ENCODE results near the gene CLASP1. TPM values are rescaled to one million over a fixed set of nuclear protein-coding genes. Genes with fewer than 3 reads are reported as not detected.

CLASP1 gene
- total RNA-seq, 2 experiments from 2014 or later, result 58.0 to 58.5 TPM

DNA sequence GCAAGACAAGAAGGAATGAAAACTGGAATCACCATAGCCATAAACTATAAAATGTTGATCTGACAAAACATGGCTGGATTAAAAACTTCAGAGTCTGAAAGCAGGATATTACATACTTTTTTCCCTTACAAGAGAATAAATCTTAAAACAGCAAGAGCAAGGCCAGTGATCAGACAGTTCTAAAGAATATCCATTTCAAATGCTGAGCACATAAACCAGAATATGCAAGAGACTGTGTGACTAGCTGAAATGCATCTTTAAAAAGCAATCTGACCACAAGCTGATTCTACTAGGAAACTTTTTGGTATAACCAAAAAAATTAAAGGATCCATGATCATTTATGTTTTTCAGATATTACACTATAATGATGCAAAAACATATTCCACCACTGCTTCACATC lies 239.3 kb downstream of the CLASP1 start:
- Mint-ChIP-seq H3K4me3 (no peak overlapping the region), H3K27ac (no peak overlapping the region), H3K27me3 (no peaks in the 10 kb centered on the region), H3K36me3 (ENCODE audit: low read depth) (peaks cover 75% of the 10 kb centered on the region), H3K9me3 (no peaks in the 10 kb centered on the region), H3K4me1 (ENCODE audit: low read depth) (no peaks in the 10 kb centered on the region)
- ChIA-PET CTCF (no interaction called here), POLR2A (no interaction called here)
- TF ChIP-seq, protein P1, sequence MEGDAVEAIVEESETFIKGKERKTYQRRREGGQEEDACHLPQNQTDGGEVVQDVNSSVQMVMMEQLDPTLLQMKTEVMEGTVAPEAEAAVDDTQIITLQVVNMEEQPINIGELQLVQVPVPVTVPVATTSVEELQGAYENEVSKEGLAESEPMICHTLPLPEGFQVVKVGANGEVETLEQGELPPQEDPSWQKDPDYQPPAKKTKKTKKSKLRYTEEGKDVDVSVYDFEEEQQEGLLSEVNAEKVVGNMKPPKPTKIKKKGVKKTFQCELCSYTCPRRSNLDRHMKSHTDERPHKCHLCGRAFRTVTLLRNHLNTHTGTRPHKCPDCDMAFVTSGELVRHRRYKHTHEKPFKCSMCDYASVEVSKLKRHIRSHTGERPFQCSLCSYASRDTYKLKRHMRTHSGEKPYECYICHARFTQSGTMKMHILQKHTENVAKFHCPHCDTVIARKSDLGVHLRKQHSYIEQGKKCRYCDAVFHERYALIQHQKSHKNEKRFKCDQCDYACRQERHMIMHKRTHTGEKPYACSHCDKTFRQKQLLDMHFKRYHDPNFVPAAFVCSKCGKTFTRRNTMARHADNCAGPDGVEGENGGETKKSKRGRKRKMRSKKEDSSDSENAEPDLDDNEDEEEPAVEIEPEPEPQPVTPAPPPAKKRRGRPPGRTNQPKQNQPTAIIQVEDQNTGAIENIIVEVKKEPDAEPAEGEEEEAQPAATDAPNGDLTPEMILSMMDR (IDR thresholded peaks at IDR 0.05), result no peak
- H3K4me1 ChIP-seq (ENCODE audit: insufficient read depth, low read length), result no peaks in the 10 kb centered on the region
- no peaks in the 10 kb centered on the region for H3K9me3 ChIP-seq (ENCODE audit: control insufficient read depth in 1 of 2, insufficient read depth in 1 of 2, low read length in 2 of 2)
- H3K27ac ChIP-seq (ENCODE audit: low read depth in 1 of 2, low read length in 2 of 2), result no peak overlapping the region
- ATAC-seq (ENCODE audit: poor library complexity) (no peak), DNase-seq (no peak)
- H3K4me3 ChIP-seq (ENCODE audit: low read length), result no peak overlapping the region
- peaks cover 56% of the 10 kb centered on the region for H3K36me3 ChIP-seq (ENCODE audit: insufficient read depth, low read length)
- H3K27me3 ChIP-seq (ENCODE audit: control insufficient read depth in 1 of 2, insufficient read depth in 2 of 2, low read length in 2 of 2), result no peaks in the 10 kb centered on the region
- intact Hi-C loops (cut with DNase I, micrococcal nuclease), result no loop called here

DNA sequence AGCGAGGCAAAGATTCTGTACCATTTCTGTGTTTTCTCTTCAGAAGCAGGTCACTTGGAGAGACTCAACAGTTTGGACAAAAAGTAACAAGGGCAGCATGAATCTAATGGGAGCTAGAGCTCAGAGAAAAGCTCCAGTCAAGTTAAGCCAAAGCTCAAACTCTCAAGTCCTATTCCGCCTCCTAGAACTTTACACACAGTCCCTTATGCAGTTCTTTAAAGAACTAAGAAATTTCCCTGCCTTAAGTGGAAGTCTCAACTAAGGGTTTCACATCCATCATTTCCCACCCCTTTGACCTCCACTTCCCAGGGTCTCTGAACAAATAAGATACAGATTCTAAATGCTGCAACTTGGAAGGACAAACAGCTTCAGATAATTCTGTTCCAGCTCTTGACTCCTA lies 239.9 kb downstream of the CLASP1 start:
- peaks cover 59% of the 10 kb centered on the region for H3K36me3 ChIP-seq (ENCODE audit: insufficient read depth, low read length)
- H3K27ac ChIP-seq (ENCODE audit: low read depth in 1 of 2, low read length in 2 of 2), result no peak overlapping the region
- no peak overlapping the region for H3K4me3 ChIP-seq (ENCODE audit: low read length)
- POLR2A ChIA-PET, result no interaction called here
- Mint-ChIP-seq H3K9me3 (no peaks in the 10 kb centered on the region), H3K36me3 (ENCODE audit: low read depth) (peaks cover 75% of the 10 kb centered on the region), H3K27ac (no peak overlapping the region), H3K27me3 (no peaks in the 10 kb centered on the region), H3K4me1 (ENCODE audit: low read depth) (no peaks in the 10 kb centered on the region), H3K4me3 (no peak overlapping the region)
- CTCF ChIA-PET, result no interaction called here
- H3K27me3 ChIP-seq (ENCODE audit: control insufficient read depth in 1 of 2, insufficient read depth in 2 of 2, low read length in 2 of 2), result no peaks in the 10 kb centered on the region
- TF ChIP-seq, protein P1 (IDR thresholded peaks at IDR 0.05), result no peak
- no peak for ATAC-seq (ENCODE audit: poor library complexity)
- no peaks in the 10 kb centered on the region for H3K9me3 ChIP-seq (ENCODE audit: control insufficient read depth in 1 of 2, insufficient read depth in 1 of 2, low read length in 2 of 2)
- intact Hi-C loops (cut with DNase I, micrococcal nuclease), result no loop called here
- no peak for DNase-seq
- no peaks in the 10 kb centered on the region for H3K4me1 ChIP-seq (ENCODE audit: insufficient read depth, low read length)

DNA sequence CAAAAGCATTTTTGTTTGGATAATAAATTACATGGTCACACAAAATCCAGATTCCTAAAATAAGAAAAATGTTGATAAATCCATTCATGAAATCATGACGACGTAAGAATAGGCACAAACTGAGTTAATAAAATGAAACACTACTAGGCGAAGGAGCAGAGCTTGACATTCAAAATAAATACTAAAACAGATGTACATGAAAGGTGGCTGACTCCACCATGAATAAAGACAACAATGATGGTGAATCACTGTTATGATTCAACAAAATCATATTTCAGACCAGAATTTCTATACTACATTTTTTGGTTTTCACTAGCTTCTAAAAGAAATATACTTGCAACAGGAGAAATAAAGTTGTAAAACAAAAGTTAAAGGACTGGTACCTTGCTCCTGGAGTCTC lies 240.6 kb downstream of the CLASP1 start:
- Histone ChIP-seq H3K27me3 (ENCODE audit: control insufficient read depth in 1 of 2, insufficient read depth in 2 of 2, low read length in 2 of 2) (no peaks in the 10 kb centered on the region), H3K9me3 (ENCODE audit: control insufficient read depth in 1 of 2, insufficient read depth in 1 of 2, low read length in 2 of 2) (no peaks in the 10 kb centered on the region), H3K4me1 (ENCODE audit: insufficient read depth, low read length) (no peaks in the 10 kb centered on the region), H3K27ac (ENCODE audit: low read depth in 1 of 2, low read length in 2 of 2) (no peak overlapping the region), H3K36me3 (ENCODE audit: insufficient read depth, low read length) (peaks cover 66% of the 10 kb centered on the region), H3K4me3 (ENCODE audit: low read length) (no peak overlapping the region)
- POLR2A ChIA-PET, result no interaction called here
- Mint-ChIP-seq H3K4me3 (no peak overlapping the region), H3K27ac (no peak overlapping the region), H3K9me3 (no peaks in the 10 kb centered on the region), H3K27me3 (no peaks in the 10 kb centered on the region), H3K36me3 (ENCODE audit: low read depth) (peaks cover 75% of the 10 kb centered on the region), H3K4me1 (ENCODE audit: low read depth) (no peaks in the 10 kb centered on the region)
- ATAC-seq (ENCODE audit: poor library complexity), result no peak
- CTCF ChIA-PET, result no interaction called here
- intact Hi-C loops (cut with DNase I, micrococcal nuclease), result no loop called here
- TF ChIP-seq, protein P1 (IDR thresholded peaks at IDR 0.05), result no peak
- DNase-seq, result no peak

Data from CD4-positive, alpha-beta T cell (primary cell).